ENCODE data around the gene PLXNA1.

GRCh38 chr3:127002195-127003174 lies 19.6 kb downstream of the PLXNA1 start:
- TF ChIP-seq CTCF (IDR thresholded peaks at IDR 0.05) (peak; percentile 43 to 60 (median 46)), POLR2A (IDR thresholded peaks at IDR 0.05) (no peak)

All from ovary (tissue), 3 donors.